CMK (cell line): ENCODE results near the gene MALL.
"Not testable (repeated sequence)": the region's sequence is repeated elsewhere in the genome, so short reads cannot be mapped to it uniquely, and the experiment has no call there.

ENCODE experiments used
- DNase-seq: peaks from one replicate; pipeline ENCODE4 v3.0.0-alpha.2; 2010; ENCODE audit warnings: low read depth

Gene MALL

DNA sequence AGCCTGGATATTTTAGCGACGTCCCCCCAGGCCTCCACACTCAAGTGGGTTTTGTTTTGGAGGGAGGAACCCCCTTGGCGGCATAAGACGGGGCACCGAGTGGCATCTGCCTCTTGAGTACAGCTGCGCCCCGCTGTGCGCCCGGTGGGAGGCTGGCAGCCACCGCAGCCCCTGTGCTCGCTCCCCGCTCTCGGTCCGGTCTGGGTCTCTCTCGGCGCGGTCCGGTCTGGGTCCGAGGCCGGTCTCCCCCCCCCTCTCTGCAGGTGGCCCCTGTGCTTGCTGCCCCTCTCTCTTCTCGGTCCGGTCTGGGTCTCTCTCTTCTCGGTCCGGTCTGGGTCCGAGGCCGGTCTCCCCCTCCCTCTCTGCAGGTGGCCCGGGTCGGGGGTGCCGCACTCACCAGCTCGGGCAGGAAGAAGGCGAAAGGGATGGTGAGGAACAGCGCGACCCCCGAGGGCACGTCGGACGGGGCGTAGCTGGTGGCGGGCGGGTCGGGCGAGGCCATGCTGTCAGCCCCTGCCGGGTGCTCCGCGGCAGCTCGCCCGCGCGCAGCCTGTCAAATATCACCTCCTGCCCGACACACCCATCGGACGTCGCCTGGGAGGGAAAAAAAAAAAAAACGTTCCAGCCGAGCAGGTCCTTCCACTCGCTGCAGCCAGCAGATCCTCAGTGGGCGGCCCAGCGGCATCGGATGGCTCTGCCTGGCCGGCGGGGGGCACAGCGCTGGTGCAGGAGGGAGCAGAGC lies at the start of gene MALL:
MALL (minus strand) TSS at position 532 of the 742 bp plus-strand sequence; CDS start at position 502, 30 bp downstream.
- no peak for DNase-seq

DNA sequence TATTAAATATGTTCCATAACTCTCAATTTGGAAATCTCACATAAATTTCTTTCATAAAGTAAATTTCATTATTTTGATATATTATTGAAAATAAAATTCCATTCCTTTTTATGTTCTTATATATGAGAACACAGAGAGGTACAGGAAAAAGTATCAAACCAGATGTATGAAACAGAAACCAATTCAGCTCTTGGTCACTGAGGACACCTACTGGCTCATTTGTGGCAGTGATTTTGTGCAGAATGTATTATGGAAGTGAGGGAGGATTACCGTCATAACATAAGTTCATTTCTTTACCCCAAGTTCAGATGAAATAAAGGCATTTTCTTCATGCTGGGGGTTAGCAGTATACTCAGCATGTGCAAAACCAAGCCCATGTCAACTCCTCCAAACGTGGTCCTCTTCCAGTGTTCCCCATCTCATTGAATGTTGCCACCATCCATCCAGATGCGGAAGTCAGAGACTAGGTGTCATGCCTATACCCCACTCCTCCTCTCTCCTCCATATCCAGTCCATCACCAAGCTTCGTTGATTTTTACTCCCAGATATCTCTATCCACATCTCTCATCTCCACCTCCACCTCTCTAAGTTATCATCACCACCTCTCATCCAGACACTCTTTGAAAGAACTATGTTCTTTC lies 41.7 kb upstream of the MALL start:
- no peak for DNase-seq

GRCh38 chr2:110154828-110155227 lies 39.2 kb upstream of the MALL start:
- DNase-seq = not testable (repeated sequence)

GRCh38 chr2:110154188-110154587 lies 38.6 kb upstream of the MALL start:
- DNase-seq = not testable (repeated sequence)

- DNase-seq = no peak
Measured at GRCh38 chr2:110153416-110153815, 37.8 kb upstream of the MALL start.

DNA sequence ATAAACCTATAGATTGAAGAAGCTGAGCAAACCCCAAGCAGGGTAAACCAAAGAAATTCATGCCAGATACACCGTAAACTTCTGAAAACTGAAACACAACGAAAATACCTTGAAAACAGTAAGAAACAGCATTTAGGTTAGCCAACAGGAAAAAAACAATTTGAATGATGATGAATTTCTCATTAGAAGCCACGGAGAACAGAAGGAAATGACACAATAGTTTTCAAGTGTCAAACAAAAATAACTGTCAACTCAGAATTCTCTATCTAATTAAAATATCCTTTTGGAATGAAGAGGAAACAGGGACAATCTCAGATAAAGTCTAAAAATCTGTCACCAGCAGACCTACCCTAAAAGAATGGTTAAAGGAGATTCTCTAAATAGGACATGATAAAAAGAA lies 37.3 kb upstream of the MALL start:
- no peak for DNase-seq

GRCh38 chr2:110149330-110150220 lies 34.0 kb upstream of the MALL start:
- no peak for DNase-seq

DNA sequence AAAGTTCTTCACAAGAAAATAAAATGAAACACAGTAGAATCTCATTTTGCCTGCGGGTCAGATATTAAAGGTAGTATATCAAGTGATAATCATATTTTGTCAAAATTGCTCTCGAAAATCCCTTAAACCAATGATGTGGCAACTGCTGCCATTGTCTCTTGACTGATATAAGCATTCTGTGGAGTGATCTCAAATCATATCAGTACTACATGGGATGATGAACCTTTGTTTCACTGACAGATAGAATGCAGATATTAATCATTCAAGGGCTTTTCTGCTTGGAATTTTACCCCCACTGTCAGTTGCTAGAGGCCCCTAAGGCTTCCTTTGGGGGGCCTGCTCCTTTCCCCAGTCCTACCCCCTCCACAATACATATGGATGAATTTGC lies 31.3 kb upstream of the MALL start:
- no peak for DNase-seq

DNA sequence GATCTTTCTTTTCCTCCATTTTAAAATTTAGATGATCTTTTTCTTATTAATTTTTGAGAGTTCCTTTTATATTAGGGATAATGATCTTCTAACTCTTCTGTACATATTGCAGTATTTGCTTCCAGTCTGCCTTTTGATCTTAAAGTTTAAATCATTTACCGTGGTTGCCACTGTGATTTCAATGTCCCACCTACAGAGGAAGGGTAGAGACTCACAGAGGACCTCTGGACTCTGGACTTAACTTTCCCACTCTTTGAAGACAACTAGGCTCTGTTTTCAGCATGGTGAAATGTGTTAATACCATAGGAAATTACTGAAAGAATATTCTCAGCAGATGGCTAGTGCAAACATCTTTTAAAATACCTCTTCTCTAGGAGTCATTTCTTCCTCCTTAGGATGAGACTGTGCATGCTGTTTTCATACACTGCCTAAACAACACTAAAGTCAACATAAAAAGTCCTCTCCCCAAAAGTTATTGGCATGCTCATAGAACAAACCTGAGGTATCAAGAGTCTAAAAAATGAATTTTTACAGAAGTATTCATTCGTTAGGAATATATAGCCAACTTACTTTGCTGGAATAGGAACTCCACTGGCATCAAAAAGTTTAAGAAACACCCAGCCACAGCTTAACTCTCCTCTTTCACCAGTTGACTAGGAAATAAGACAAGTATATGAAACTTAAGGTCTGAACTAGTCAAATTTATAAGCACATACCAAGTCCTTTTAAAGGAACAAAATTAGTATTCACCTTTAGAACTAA lies 30.7 kb upstream of the MALL start:
- DNase-seq = no peak

GRCh38 chr2:110143982-110144381 lies 28.4 kb upstream of the MALL start:
- no peak for DNase-seq

GRCh38 chr2:110140401-110140800 lies 24.8 kb upstream of the MALL start:
- no peak for DNase-seq

GRCh38 chr2:110134025-110134424 lies 18.4 kb upstream of the MALL start:
- DNase-seq = no peak

GRCh38 chr2:110131166-110131565 lies 15.5 kb upstream of the MALL start:
- no peak for DNase-seq

GRCh38 chr2:110130757-110131156 lies 15.1 kb upstream of the MALL start:
- DNase-seq = no peak

DNA sequence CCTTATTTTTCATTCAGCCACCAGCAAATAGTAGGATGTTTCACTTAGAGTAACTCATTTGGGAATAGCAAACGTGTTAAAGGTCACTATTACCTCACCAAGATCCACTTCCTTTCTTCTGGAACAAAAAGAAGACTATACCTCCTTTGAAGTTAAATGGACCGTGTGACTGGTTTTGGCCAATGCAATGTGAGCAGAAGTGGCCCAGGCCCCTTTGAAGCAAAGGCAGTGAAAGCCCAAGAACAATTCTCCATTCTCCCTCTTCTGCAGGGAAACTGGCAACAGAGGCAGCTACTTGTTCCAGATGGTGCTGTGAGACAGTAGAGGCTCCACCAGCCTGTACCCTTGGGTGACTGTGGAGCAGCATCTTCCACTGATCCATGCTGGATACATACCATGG lies 11.3 kb upstream of the MALL start:
- no peak for DNase-seq

DNA sequence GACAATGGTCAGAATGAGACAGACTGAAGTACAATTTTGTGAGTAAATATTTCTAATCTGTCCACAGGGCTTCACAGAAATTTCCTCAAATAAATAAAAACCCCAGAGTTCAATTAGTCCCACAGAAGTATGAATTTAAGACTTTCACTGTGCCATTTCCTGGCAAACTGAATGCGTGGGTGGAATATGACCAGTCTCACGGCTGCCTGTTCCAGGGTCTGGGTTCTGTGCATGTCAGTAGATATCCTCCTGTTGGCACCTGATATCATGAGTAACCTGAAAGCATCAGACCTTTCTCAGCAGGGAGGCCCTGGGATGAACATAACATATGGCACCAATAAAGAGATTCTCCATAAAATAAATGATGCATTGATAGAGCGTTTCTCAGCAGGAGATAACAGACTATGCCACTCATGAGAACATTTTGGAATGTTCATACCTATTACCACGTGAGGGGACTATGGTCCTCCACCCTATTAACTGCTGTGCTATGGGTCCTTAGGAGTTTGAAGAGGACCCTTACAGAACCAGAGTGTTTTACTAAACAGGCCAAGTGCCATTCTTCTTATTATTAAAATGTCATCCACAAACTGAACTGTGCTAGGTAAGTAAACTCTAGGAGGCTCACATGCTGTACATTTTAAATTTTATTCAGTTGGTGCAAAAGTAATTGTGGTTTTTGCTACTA lies 10.6 kb upstream of the MALL start:
- DNase-seq = no peak

DNA sequence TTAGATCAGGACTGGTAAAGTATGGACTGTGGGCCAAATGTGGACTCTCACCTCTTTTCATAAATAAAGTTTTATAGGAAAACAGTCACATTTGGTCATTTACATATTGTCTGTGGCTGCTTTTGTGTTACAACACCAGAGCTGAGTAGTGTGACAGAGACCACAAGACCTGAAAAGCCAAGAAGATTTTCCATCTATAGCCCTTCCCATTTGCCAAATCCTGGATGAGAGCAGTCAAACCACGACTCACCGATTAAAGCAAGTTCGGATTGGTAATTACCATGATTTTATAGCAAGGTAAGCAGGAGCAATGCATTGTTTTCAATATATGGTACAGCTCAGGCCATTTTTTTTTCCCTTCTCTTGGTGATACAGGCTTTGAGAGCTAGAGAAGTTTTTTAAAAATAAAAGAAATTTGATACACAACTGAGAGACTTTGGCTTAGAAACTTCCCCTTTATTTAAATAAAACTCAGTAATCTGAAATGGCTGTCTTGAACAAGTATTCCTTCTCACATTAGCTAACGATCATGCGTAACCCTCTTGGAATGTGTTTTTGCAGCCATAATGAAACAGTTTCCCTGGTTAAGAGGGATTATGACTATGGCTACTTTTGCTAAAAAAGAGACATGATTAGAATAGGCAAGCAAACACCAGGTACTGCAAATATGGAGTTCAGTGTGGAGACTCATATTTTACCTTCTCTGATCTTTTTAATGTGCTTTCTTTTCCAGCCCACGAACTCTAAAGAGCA lies 9.5 kb upstream of the MALL start:
- DNase-seq = no peak

- no peak for DNase-seq
Measured at GRCh38 chr2:110124038-110124825, 8.6 kb upstream of the MALL start.

GRCh38 chr2:110121592-110121991 lies 6.0 kb upstream of the MALL start:
- DNase-seq = no peak

DNA sequence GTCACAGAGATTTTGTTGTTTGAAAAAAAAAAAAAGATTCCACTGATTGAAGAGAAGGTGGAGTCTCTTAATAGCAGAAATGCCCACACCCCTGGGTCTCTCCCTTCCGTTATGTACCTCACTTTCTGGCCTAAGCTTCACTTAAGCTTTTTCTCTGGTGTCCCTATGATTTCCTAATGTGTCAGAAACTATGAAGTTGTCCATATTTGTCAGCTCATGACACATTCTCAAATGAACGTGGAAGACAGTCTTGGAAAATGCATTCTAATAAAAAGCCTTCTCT lies 5.4 kb upstream of the MALL start:
- no peak for DNase-seq
